Mucosa of stomach (tissue), 1 donor: ENCODE measurements around the gene ZNF808.
"Not testable (repeated sequence)": the region's sequence is repeated elsewhere in the genome, so short reads cannot be mapped to it uniquely, and the experiment has no call there.

Experiments used
- H3K27me3 ChIP-seq: one replicate; pipeline ENCODE4 v1.7.0; 2013; ENCODE audit warnings: mild to moderate bottlenecking, low read length; ENCODE audit not compliant: control insufficient read depth, insufficient read depth
- H3K36me3 ChIP-seq: one replicate; pipeline ENCODE4 v1.7.0; 2013; ENCODE audit warnings: low read length; ENCODE audit not compliant: control insufficient read depth, insufficient read depth
- H3K4me1 ChIP-seq: one replicate; pipeline ENCODE4 v1.7.0; 2013; ENCODE audit warnings: mild to moderate bottlenecking, low read length; ENCODE audit not compliant: control insufficient read depth, insufficient read depth
- H3K4me3 ChIP-seq: one replicate; pipeline ENCODE4 v1.7.0; 2013; ENCODE audit warnings: low read length
- H3K9ac ChIP-seq: one replicate; pipeline ENCODE4 v1.7.0; 2013; ENCODE audit warnings: mild to moderate bottlenecking, low read length, moderate library complexity
- H3K9me3 ChIP-seq: one replicate; pipeline ENCODE4 v1.7.0; 2013; ENCODE audit warnings: mild to moderate bottlenecking, low read length, moderate library complexity; ENCODE audit not compliant: control insufficient read depth
- donor health status: Pancreatic carcinoma.

Gene ZNF808

DNA sequence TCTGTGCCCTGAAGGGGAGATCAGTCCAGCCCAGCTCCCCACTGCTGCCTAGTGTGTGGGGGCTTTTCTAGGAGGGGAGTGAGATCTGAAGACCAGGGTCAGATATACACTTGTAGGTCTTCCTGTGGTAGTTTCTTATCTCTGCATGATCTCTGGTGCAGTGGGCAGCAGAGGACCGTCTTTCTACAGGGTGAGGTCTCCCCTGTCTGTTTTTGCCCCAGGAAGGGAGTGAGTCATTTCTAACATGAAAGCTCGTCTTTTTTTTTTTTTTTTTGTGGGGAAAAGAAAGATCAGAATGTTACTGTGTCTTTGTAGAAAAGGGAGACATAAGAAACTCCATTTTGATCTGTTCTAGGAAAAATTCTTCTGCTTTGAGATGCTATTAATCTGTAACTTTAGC lies 8.8 kb upstream of the ZNF808 start:
- Histone ChIP-seq H3K27me3 (no peaks in the 10 kb centered on the region), H3K36me3 (no peaks in the 10 kb centered on the region), H3K9me3 (no peaks in the 10 kb centered on the region), H3K4me1 (no peaks in the 10 kb centered on the region), H3K4me3 (no peak overlapping the region), H3K9ac (no peak overlapping the region)

DNA sequence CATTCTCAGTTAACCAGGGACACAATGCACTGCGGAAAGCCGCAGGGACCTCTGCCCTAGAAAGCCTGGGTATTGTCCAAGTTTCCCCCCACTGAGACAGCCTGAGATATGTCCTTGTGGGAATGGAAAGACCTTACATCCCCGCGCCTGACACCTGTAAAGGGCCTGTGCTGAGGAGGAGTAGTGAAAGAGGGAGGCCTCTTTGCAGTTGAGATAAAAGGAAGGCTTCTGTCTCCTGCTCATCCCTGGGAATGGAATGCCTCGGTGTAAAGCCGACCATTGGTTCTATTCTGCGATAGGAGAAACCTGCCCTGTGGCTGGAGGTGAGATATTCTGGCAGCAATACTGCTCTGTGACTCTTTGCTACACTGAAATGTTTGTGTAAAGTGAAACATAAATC lies 8.3 kb upstream of the ZNF808 start:
- H3K36me3 ChIP-seq, H3K27me3 ChIP-seq, H3K4me1 ChIP-seq, H3K4me3 ChIP-seq, H3K9me3 ChIP-seq, H3K9ac ChIP-seq: not testable (repeated sequence)

DNA sequence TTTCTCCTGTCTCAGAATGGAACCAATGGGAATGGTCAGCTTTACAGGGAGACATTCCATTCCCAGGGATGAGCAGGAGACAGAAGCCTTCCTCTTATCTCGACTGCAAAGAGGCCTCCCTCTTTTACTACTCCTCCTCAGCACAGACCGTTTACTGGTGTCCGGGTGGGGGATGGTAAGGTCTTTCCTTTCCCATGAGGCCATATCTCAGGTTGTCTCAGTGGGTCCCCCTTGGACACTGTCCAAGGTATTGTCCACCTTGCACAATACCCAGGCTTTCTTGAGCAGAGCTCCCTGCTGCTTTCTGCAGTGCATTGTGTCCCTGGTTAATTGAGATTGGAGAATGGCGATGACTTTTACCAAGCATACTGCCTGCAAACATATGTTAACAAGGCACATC lies 7.5 kb upstream of the ZNF808 start:
- Histone ChIP-seq H3K4me1 (no peaks in the 10 kb centered on the region), H3K9me3 (no peaks in the 10 kb centered on the region), H3K36me3 (no peaks in the 10 kb centered on the region), H3K9ac (no peak overlapping the region), H3K4me3 (no peak overlapping the region), H3K27me3 (no peaks in the 10 kb centered on the region)

DNA sequence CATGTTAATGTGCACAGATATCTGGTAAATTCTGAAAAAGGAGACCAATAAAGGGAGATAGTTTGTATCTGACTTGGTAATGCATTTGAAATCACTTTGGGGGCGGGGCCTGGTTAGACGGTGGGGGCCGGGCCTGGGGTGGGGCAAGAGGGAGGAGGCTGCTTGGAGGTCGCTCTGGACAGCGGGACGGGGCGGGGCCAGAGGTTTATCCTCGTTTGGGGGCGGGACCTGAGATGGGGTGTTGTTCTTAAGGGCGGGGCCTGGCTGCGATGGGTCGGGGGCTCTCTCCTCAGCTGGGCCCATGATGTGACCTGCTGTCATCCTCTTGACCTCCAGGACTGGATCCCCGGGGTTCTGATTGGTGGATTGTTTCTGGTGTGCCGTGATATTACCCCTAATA lies 4.9 kb upstream of the ZNF808 start:
- H3K9me3 ChIP-seq, result no peaks in the 10 kb centered on the region
- no peaks in the 10 kb centered on the region for H3K36me3 ChIP-seq

DNA sequence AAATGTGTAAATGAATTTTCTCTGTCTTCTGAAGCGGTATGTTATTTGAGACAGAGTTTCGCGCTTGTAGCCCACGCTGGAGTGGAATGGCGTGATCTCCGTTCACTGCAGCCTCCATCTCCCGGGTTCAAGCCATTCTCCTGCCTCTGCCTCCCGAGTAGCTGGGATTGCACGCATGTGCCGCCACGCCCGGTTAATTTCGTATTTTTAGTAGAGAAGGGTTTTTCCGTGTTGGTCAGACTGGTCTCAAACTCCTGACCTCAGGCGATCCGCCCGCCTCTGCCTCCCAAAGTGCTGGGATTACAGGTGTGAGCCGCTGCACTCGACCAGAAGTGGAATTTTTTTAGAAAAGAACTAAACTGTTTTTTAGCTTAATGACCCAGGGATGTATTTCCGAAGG lies 3.4 kb upstream of the ZNF808 start:
- Histone ChIP-seq H3K4me3 (no peak overlapping the region), H3K9ac (no peak overlapping the region), H3K36me3 (no peaks in the 10 kb centered on the region), H3K4me1 (peaks cover 11% of the 10 kb centered on the region), H3K9me3 (no peaks in the 10 kb centered on the region), H3K27me3 (no peaks in the 10 kb centered on the region)

More for the DNA sequence above, 4.9 kb upstream of the ZNF808 start:
- Histone ChIP-seq H3K27me3 (no peaks in the 10 kb centered on the region), H3K4me1 (peaks cover 4% of the 10 kb centered on the region), H3K4me3 (no peak overlapping the region), H3K9ac (no peak overlapping the region)

DNA sequence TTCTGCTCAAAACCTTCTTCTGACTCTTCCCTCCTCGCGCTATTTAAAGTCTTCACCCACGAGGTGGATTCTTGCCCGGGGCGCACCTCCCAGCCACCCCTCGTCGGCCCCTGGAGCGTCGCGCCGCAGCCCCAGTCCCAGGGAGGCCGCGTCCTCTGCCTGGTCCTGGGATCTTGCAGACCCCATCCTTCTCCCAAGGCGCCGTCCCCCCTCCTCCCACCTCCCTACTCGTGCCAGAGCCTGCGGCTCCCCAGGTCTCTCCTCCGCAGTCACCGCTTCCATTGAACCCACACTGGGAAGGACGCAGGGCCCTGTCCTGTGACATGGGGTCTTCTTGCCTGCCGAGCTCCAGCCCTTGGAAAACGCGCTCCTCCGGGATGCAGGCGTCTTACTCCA lies 486 bp downstream of the ZNF808 start:
- Histone ChIP-seq H3K9ac (peak overlapping the region; percentile 92), H3K4me1 (peaks cover 11% of the 10 kb centered on the region), H3K36me3 (no peaks in the 10 kb centered on the region), H3K27me3 (no peaks in the 10 kb centered on the region), H3K4me3 (peak overlapping the region; percentile 88), H3K9me3 (no peaks in the 10 kb centered on the region)

DNA sequence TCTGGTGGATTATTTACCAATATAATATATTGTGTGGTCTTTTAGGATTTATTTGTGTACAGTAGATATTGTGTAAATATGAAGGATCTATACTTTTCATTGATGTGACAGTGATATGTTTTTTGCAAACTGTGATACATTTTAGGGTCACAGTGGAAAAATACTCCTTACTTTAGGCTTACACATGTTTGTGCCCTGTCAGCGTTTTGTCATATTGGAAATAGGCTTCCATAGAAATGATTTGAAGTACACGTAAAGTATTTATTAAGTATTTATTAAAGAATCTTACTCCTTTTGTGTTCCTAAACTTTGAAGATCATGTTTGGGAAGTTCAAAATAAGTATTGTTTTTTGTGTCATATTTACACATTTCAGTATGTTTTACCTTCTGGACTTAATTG lies 5.0 kb downstream of the ZNF808 start:
- Histone ChIP-seq H3K9ac (no peak overlapping the region), H3K27me3 (no peaks in the 10 kb centered on the region), H3K9me3 (no peaks in the 10 kb centered on the region), H3K36me3 (no peaks in the 10 kb centered on the region), H3K4me1 (peaks cover 7% of the 10 kb centered on the region), H3K4me3 (no peak overlapping the region)

DNA sequence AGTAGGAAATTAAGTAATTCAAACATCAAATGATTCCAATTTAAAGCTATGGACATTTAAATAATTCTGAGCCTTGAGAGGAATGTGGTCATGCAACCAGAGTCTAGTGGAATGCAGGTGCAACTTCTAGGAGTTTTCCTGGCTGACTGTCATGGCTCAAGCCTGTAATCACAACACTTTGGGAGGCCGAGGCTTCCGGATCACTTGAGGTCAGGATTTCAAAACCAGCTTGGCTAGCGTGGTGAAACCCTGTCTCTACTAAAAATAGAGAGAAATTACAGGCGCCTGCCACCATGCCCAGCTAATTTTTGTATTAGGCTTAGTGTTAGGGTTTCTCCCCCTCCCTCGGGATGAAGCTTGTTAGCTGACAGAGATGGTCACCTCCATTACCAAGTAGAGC lies 6.4 kb downstream of the ZNF808 start:
- Histone ChIP-seq H3K27me3 (no peaks in the 10 kb centered on the region), H3K4me3 (no peak overlapping the region), H3K36me3 (no peaks in the 10 kb centered on the region), H3K9me3 (no peaks in the 10 kb centered on the region), H3K9ac (no peak overlapping the region), H3K4me1 (no peaks in the 10 kb centered on the region)

DNA sequence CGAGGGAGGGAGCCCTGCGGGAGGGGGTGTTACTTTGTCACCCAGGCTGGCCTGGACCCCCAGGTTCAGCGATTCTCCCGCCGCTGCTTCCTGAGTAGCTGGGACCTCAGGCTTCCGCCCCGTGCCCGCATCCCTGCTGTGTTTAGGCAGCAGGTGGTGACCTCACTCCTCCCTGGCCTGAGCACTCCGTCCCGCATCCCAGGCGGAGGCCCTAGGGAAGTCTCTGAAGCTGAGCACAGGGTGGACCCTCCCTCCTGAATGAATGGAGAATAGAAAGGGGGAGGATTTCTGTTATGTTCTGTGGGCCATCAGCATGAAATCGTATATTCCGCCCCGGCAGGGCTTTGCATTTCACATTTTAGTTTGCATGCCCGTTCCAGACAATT lies 7.9 kb downstream of the ZNF808 start:
- not testable (repeated sequence) for H3K9me3 ChIP-seq, H3K27me3 ChIP-seq, H3K4me1 ChIP-seq, H3K36me3 ChIP-seq, H3K4me3 ChIP-seq, H3K9ac ChIP-seq

DNA sequence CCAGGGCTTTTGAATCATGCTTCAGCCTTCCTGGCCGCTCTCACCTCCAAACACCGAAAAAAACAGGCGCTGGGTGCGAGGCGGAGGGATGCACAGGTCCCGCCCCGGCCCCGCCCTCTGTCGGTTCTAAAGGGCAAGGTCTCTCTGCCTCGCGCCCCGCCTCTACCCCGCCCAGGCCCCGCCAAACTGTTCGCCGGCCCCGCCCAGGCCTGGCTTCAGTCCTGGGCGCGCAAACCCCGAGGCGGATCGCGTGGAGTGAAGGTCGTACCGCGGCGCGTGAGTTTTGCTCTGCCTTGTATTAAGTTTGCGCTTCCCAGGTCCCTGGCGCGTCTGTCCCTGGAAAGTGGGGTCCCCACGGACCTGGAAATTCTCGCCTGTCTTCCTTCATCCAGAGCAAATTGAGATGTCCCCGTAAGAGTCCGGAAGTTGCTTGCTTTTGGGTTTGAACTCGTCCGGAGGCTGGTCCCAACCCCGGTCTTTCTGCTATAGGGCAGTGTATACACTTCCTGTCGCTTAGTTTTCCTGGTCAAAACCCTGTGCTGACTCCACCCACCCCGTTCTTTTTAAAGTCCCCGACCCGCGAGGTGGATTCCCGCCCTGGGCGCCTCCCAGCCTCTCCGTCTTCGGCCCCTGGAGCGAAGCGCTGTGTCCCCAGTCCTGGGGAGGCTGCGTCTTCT lies 8.4 kb downstream of the ZNF808 start:
- no peaks in the 10 kb centered on the region for H3K27me3 ChIP-seq
- H3K4me1 ChIP-seq, result no peaks in the 10 kb centered on the region
- H3K36me3 ChIP-seq, result no peaks in the 10 kb centered on the region
- no peak overlapping the region for H3K4me3 ChIP-seq
- H3K9me3 ChIP-seq, result no peaks in the 10 kb centered on the region
- no peak overlapping the region for H3K9ac ChIP-seq

DNA sequence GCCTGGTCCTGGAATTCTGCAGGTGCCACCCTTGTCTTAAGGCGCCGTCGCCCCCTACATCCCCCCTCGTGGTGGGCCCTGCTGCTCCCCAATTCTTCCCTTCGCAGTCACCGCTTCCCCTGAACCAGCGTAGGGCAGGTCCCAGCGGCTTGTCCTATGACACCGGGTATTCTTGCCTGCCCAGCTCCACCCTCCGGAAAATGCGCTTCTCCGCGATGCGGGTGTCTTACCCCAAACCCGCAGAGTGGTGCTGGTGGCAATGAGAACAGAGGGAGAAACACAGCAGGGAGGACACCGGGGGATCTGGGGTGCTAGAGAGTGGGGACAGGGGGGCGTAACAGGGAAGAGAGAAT lies 9.0 kb downstream of the ZNF808 start:
- Histone ChIP-seq H3K36me3 (no peaks in the 10 kb centered on the region), H3K27me3 (no peaks in the 10 kb centered on the region), H3K4me1 (no peaks in the 10 kb centered on the region), H3K4me3 (no peak overlapping the region), H3K9me3 (no peaks in the 10 kb centered on the region), H3K9ac (no peak overlapping the region)

DNA sequence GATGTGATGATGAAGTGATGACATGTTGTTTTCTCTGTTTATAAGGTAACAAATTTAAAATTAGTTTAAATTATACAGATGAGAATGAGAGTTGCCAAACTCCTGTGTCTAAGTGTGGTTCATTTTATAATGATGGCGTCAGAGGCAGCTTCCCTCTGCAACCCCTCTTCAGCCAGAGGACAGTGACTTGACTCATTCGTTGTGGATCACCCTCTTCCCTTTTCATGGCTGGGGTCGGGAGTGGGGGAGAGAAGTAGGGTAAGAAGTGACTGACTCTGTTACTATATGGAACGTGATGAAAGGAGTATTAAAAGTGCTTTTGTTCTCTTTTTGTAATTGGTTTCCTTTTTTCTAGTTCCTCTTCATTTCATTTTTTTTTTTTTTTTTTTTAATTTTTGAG lies 11.3 kb downstream of the ZNF808 start:
- H3K9me3 ChIP-seq, H3K27me3 ChIP-seq, H3K9ac ChIP-seq, H3K36me3 ChIP-seq, H3K4me3 ChIP-seq, H3K4me1 ChIP-seq: not testable (repeated sequence)

DNA sequence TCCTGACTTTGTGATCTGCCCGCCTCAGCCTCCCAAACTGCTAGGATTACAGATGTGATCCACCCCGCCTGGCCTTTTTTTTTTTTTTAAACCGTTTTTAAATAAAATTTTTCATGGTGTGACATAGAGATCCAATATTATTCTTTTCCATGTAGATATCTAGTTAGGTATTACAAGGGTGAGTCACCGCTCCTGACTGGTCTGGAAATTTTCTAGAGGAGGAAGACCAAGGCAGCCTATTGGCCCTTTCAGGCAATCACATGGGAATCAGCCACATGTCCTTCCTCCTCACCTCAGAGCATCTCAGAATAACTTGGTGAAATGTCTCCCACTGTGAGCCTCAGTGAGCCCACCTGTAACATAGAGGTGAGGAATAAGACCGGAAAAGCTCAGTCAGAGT lies 13.7 kb downstream of the ZNF808 start:
- H3K27me3 ChIP-seq, H3K4me3 ChIP-seq, H3K36me3 ChIP-seq, H3K4me1 ChIP-seq, H3K9ac ChIP-seq, H3K9me3 ChIP-seq: not testable (repeated sequence)
